Mesodermal cell (in vitro differentiated cells): ENCODE results near the gene DAB2IP.
A peak's percentile ranks its signal among the peaks of the same experiment; 100 is the strongest.
"Not testable (repeated sequence)": the region's sequence is repeated elsewhere in the genome, so short reads cannot be mapped to it uniquely, and the experiment has no call there.

ENCODE experiments used
- H3K27ac ChIP-seq: 2 replicates; pipeline ENCODE4 v1.7.0; 2013; ENCODE audit warnings: mild to moderate bottlenecking, low read depth, low read length, moderate library complexity; ENCODE audit not compliant: severe bottlenecking
- H3K36me3 ChIP-seq: 2 replicates; pipeline ENCODE4 v1.7.1; 2013; ENCODE audit warnings: mild to moderate bottlenecking, low read length, moderate library complexity; ENCODE audit not compliant: control insufficient read depth, insufficient read depth
- H3K4me1 ChIP-seq: one replicate; pipeline ENCODE4 v1.7.1; 2013; ENCODE audit warnings: mild to moderate bottlenecking, low read length; ENCODE audit not compliant: insufficient read depth, control insufficient read depth, poor library complexity, severe bottlenecking
- H3K4me3 ChIP-seq: 2 replicates; pipeline ENCODE4 v1.7.0; 2013; ENCODE audit warnings: low read length, control low read depth, mild to moderate bottlenecking; ENCODE audit not compliant: insufficient read depth, poor library complexity, severe bottlenecking; ENCODE audit errors: extremely low read depth
- H3K9me3 ChIP-seq: 2 replicates; pipeline ENCODE4 v1.7.1; 2013; ENCODE audit warnings: mild to moderate bottlenecking, low read length, moderate library complexity; ENCODE audit not compliant: control insufficient read depth
- WGBS, 2 experiments: methylation state at CpG; one replicate each; pipeline ENCODE4 v1.1.5; 2013; ENCODE audit warnings: missing lambda C conversion rate in 2 of 2; ENCODE audit not compliant: insufficient coverage in 2 of 2; 5-methylcytosine and 5-hydroxymethylcytosine counted together

The DAB2IP gene

GRCh38 chr9:121644040-121644439 is 7.4 kb upstream of the DAB2IP start:
- H3K36me3 ChIP-seq, H3K4me3 ChIP-seq, H3K27ac ChIP-seq, H3K9me3 ChIP-seq: not testable (repeated sequence)
- 92 to 96% methylated on average over 5 to 6 of the region's 10 CpGs for WGBS, 2 experiments
- peaks cover 30% of the 10 kb centered on the region for H3K4me1 ChIP-seq

- H3K9me3 ChIP-seq, result no peaks in the 10 kb centered on the region
- no peak overlapping the region for H3K4me3 ChIP-seq
- WGBS, 2 experiments, result 86% methylated on average over 4 of the region's 4 CpGs; no CpG with 5 or more reads in 1 of the 2 experiments
- no peaks in the 10 kb centered on the region for H3K36me3 ChIP-seq
- H3K4me1 ChIP-seq, result peaks cover 37% of the 10 kb centered on the region
- no peak overlapping the region for H3K27ac ChIP-seq
These were observed 6.4 kb upstream of the DAB2IP start for GRCh38 chr9:121645003-121645402.

- Histone ChIP-seq H3K4me3 (no peak overlapping the region), H3K4me1 (peaks cover 42% of the 10 kb centered on the region), H3K9me3 (no peaks in the 10 kb centered on the region), H3K27ac (no peak overlapping the region), H3K36me3 (no peaks in the 10 kb centered on the region)
- WGBS, 2 experiments, result 77 to 84% methylated on average over 12 to 17 of the region's 22 CpGs
These were observed 5.3 kb upstream of the DAB2IP start for GRCh38 chr9:121645853-121646807.

- no peaks in the 10 kb centered on the region for H3K9me3 ChIP-seq
- 80% methylated on average over 1 of the region's 1 CpG; no CpG with 5 or more reads in 1 of the 2 experiments for WGBS, 2 experiments
- no peaks in the 10 kb centered on the region for H3K36me3 ChIP-seq
- peaks cover 44% of the 10 kb centered on the region for H3K4me1 ChIP-seq
- no peak overlapping the region for H3K4me3 ChIP-seq
- H3K27ac ChIP-seq, result no peak overlapping the region
These were observed 4.4 kb upstream of the DAB2IP start for GRCh38 chr9:121646992-121647391.

- no peaks in the 10 kb centered on the region for H3K9me3 ChIP-seq
- peaks cover 50% of the 10 kb centered on the region for H3K4me1 ChIP-seq
- whole genome bisulfite sequencing, 2 experiments, result 87 to 90% methylated on average over 2 to 4 of the region's 5 CpGs
- no peak overlapping the region for H3K4me3 ChIP-seq
- no peak overlapping the region for H3K27ac ChIP-seq
- H3K36me3 ChIP-seq, result no peaks in the 10 kb centered on the region
These were observed 3.3 kb upstream of the DAB2IP start for GRCh38 chr9:121648172-121648571.

- H3K4me1 ChIP-seq, result peaks cover 55% of the 10 kb centered on the region
- H3K4me3 ChIP-seq, result no peak overlapping the region
- no peaks in the 10 kb centered on the region for H3K9me3 ChIP-seq
- WGBS, 2 experiments, result 75 to 77% methylated on average over 5 to 8 of the region's 9 CpGs
- peak overlapping the region; percentile 63 for H3K27ac ChIP-seq
- no peaks in the 10 kb centered on the region for H3K36me3 ChIP-seq
These were observed 2.6 kb upstream of the DAB2IP start for GRCh38 chr9:121648799-121649198.

- Histone ChIP-seq H3K9me3 (no peaks in the 10 kb centered on the region), H3K4me3 (no peak overlapping the region), H3K27ac (peak overlapping the region; percentile 63), H3K4me1 (peaks cover 57% of the 10 kb centered on the region), H3K36me3 (no peaks in the 10 kb centered on the region)
- 45 to 49% methylated on average over 7 to 8 of the region's 9 CpGs for WGBS, 2 experiments
These were observed 1.8 kb upstream of the DAB2IP start for GRCh38 chr9:121649476-121650216.

- Histone ChIP-seq H3K9me3 (no peaks in the 10 kb centered on the region), H3K4me3 (peak overlapping the region; percentile 77), H3K27ac (peak overlapping the region; percentile 63), H3K4me1 (peaks cover 54% of the 10 kb centered on the region), H3K36me3 (peaks cover 5% of the 10 kb centered on the region)
- 49 to 71% methylated on average over 4 to 7 of the region's 15 CpGs for WGBS, 2 experiments
These were observed 1.0 kb upstream of the DAB2IP start for GRCh38 chr9:121650217-121651007.

- 19 to 22% methylated on average over 8 of the region's 9 CpGs for WGBS, 2 experiments
- Histone ChIP-seq H3K36me3 (peaks cover 9% of the 10 kb centered on the region), H3K9me3 (no peaks in the 10 kb centered on the region), H3K4me1 (peaks cover 48% of the 10 kb centered on the region), H3K4me3 (peak overlapping the region; percentile 77), H3K27ac (peak overlapping the region; percentile 59)
These were observed 483 bp upstream of the DAB2IP start for GRCh38 chr9:121651008-121651294.

- H3K27ac ChIP-seq, result peak overlapping the region; percentile 66
These were observed 795 bp downstream of the DAB2IP start for GRCh38 chr9:121652021-121652837.

More at GRCh38 chr9:121652021-121652837, 795 bp downstream of the DAB2IP start:
- Histone ChIP-seq H3K4me3 (peak overlapping the region; percentile 77), H3K36me3 (peaks cover 18% of the 10 kb centered on the region), H3K4me1 (peaks cover 46% of the 10 kb centered on the region), H3K9me3 (no peaks in the 10 kb centered on the region)
- 1% methylated on average over 20 of the region's 29 CpGs for WGBS, 2 experiments
